KOPT-K1 (cell line): ENCODE measurements around the gene CLEC11A.

Source experiments
- H3K27ac ChIP-seq: fragments of 200-600 bp; sonication (generic); 2 replicates; pipeline ENCODE4 v1.5.1; 2016; ENCODE audit warnings: antibody characterized with exemption, mild to moderate bottlenecking, low read depth, low read length; ENCODE audit not compliant: poor library complexity, severe bottlenecking
- H3K36me3 ChIP-seq: fragments of 200-600 bp; sonication (generic); 2 replicates; pipeline ENCODE4 v1.5.1; 2017; ENCODE audit warnings: antibody characterized with exemption, mild to moderate bottlenecking, low read length, moderate library complexity; ENCODE audit not compliant: insufficient read depth
- H3K9me3 ChIP-seq: fragments of 200-600 bp; sonication (generic); 2 replicates; pipeline ENCODE4 v1.5.1; 2017; ENCODE audit warnings: antibody characterized with exemption, low read length, mild to moderate bottlenecking; ENCODE audit not compliant: insufficient read depth, poor library complexity, severe bottlenecking

CLEC11A gene

GRCh38 chr19:50701367-50701985 is 21.7 kb upstream of the CLEC11A start:
- H3K36me3 ChIP-seq: no peaks in the 10 kb centered on the region
- H3K27ac ChIP-seq: no peak overlapping the region
- H3K9me3 ChIP-seq: no peaks in the 10 kb centered on the region

GRCh38 chr19:50702158-50702870 is 20.9 kb upstream of the CLEC11A start:
- Histone ChIP-seq H3K36me3 (no peaks in the 10 kb centered on the region), H3K9me3 (no peaks in the 10 kb centered on the region), H3K27ac (no peak overlapping the region)

DNA sequence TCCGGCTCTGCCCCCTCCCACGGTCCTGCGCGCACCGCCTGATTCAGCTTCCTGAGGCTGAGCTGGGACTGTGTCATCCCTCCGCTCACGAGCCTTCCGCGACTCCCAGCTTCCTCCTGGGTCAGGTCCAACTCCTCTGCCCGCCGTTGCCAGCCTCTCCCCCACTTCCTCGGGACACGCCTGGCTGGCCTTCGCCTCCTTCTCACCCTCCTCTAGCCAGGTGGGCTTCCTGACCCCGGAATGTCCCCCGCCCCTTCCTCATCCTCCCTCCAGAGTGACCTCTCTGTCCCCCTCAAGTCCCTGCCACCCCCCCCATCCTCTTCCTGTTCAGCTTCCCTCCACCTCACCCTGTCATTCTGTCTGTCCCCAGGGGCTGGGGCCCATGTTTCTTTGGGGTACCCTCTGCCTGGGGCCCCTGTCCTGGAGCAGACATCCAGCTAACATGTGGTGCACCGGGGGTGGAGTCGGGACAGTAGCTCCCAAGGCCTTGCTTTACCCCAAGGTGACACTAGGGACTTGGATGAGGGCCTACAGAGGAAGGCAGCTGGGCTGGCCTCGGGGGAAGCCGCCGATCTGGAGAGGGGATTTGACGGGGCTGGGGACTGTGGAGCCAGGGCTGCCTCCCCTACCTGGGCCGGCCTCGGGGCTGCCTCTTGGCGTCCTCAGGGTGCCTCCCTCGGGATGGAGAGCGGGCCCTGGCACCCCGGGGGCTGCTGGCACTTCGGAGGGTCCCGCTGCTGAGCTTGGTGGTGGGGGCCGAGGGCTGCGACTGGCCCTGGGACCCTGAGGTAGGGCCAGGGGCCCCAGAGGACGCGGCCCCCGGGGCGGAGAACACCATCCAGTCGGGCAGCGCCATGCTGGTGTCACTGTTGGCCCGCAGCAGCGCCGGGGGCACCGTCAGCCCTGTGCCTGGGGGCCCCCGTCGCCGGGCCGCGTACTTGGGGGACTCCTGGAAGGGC is 20.0 kb upstream of the CLEC11A start:
- H3K27ac ChIP-seq: no peak overlapping the region
- H3K9me3 ChIP-seq: no peaks in the 10 kb centered on the region
- H3K36me3 ChIP-seq: no peaks in the 10 kb centered on the region

- Histone ChIP-seq H3K36me3 (no peaks in the 10 kb centered on the region), H3K9me3 (no peaks in the 10 kb centered on the region), H3K27ac (no peak overlapping the region)
Measured at GRCh38 chr19:50703915-50704796, 19.0 kb upstream of the CLEC11A start.

DNA sequence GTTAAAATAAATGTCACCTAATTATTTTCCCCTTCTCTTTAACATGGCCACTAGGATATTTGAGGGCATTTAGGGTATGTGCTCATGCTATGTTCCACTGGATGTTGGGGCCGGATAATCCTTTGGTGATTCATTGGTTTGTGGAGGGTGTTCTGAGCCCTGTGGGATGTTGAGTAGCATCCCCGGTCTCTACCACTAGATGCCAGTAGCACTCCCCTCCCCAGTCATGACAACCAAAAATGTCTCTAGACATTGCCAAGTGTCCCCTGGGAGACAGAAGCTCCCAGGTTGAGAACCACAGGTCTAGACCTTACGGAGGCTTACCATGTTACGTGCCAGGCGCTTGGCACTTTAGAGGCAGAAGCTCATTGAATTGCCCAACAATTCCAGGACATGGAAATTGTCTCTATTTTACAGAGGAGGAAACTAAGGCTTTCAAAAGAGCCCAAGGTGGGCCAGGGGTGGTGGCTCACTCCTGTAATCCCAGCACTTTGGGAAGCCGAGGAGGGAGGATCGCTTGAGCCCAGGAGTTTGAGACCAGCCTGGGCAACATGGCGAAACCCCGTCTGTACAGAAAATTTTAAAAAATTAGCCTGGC is 17.6 kb upstream of the CLEC11A start:
- H3K27ac ChIP-seq: no peak overlapping the region
- no peaks in the 10 kb centered on the region for H3K9me3 ChIP-seq
- H3K36me3 ChIP-seq: no peaks in the 10 kb centered on the region

GRCh38 chr19:50706387-50706786 is 16.8 kb upstream of the CLEC11A start:
- Histone ChIP-seq H3K36me3 (no peaks in the 10 kb centered on the region), H3K27ac (no peak overlapping the region), H3K9me3 (no peaks in the 10 kb centered on the region)

GRCh38 chr19:50708179-50708879 is 14.8 kb upstream of the CLEC11A start:
- Histone ChIP-seq H3K36me3 (no peaks in the 10 kb centered on the region), H3K27ac (no peak overlapping the region), H3K9me3 (no peaks in the 10 kb centered on the region)

- Histone ChIP-seq H3K9me3 (no peaks in the 10 kb centered on the region), H3K27ac (no peak overlapping the region), H3K36me3 (no peaks in the 10 kb centered on the region)
Measured at GRCh38 chr19:50710094-50710493, 13.1 kb upstream of the CLEC11A start.

- Histone ChIP-seq H3K36me3 (no peaks in the 10 kb centered on the region), H3K9me3 (no peaks in the 10 kb centered on the region), H3K27ac (no peak overlapping the region)
Measured at GRCh38 chr19:50710612-50711011, 12.6 kb upstream of the CLEC11A start.

DNA sequence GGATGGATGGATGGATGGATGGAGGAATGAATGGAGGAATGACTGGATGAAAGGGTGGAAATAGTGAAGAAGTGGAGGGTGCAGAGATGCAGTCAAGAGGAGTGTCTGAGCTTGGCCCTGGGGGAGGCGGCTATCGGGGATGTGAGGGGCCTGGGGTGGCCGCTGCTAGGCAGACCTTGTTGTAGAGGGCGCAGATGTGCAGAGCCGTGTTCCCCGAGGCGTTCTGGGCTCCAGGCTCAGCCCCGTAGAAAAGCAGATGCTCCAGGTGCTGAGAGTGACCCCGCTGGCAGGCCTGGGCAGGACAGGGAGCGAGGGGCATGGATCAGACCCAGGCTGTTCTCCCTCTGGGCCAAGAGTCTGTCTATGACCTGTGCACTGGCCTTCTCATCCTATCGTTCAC is 12.0 kb upstream of the CLEC11A start:
- Histone ChIP-seq H3K36me3 (no peaks in the 10 kb centered on the region), H3K9me3 (no peaks in the 10 kb centered on the region), H3K27ac (no peak overlapping the region)

- H3K9me3 ChIP-seq: no peaks in the 10 kb centered on the region
- no peaks in the 10 kb centered on the region for H3K36me3 ChIP-seq
- peak overlapping the region; percentile 67 for H3K27ac ChIP-seq
Measured at GRCh38 chr19:50711805-50712204, 11.4 kb upstream of the CLEC11A start.

DNA sequence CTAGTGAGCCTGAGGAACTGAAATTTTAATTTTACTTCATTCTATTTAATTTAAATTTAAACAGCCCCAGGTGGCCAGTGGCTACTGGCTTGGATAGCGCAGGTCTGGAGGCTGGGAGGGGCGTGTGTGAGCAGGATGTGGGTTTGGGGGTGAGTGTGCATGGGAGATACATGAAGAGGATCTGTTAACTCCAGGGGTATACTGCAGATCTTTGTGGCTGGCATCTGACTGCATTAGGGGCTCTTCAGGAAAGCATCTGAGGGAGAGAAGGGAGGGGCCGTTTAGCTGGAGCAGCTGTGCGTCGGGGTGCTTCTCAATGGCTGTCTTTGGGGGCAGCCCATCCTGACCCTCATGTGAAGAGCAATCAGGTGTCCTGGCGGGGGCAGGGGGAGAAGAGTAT is 10.3 kb upstream of the CLEC11A start:
- peak overlapping the region; percentile 67 for H3K27ac ChIP-seq
- no peaks in the 10 kb centered on the region for H3K36me3 ChIP-seq
- H3K9me3 ChIP-seq: no peaks in the 10 kb centered on the region

DNA sequence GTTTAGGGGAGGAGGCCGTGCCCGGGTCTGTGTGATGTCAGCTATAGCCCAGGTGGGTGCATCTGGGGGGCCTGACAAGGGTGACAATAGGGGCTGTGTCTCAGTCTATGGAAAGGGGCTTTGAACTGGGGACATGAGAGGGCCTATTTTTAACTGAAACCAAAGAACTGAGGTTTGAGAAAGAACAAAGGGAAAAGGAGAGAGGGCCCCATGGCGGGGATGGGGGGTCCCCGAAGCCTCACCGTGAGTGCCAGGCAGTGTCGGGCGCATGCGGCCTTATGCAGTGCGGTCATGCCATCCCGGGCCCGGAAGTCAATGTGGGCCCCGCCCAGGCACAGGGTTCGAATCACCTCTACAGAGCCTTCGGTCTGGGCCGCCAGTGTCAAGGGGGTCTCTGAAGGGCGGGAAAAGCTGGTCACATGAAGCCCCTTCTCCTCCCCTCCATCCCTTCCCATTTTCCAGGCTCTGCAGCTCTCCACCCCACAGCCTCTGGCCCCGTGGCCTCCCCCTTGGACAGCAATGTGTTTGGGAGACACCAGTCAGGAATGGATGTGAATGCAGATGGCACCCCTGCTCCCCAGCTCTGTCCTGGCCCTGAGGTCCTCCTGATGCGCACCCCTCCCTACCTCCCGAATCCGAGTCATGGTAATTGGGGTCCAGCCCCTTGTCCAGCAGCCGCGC is 9.5 kb upstream of the CLEC11A start:
- no peaks in the 10 kb centered on the region for H3K36me3 ChIP-seq
- peak overlapping the region; percentile 67 for H3K27ac ChIP-seq
- H3K9me3 ChIP-seq: no peaks in the 10 kb centered on the region
